ENCODE data around the gene ARHGAP8.

Gene ARHGAP8

GRCh38 chr22:44887941-44888366 lies 135.6 kb downstream of the ARHGAP8 start:
- no peak for TF ChIP-seq CTCF (IDR thresholded peaks at IDR 0.05; ENCODE audit: borderline replicate concordance, insufficient read depth, low read depth, low read length)
- no peak overlapping the region for H3K4me3 ChIP-seq (ENCODE audit: low read depth, low read length)

DNA sequence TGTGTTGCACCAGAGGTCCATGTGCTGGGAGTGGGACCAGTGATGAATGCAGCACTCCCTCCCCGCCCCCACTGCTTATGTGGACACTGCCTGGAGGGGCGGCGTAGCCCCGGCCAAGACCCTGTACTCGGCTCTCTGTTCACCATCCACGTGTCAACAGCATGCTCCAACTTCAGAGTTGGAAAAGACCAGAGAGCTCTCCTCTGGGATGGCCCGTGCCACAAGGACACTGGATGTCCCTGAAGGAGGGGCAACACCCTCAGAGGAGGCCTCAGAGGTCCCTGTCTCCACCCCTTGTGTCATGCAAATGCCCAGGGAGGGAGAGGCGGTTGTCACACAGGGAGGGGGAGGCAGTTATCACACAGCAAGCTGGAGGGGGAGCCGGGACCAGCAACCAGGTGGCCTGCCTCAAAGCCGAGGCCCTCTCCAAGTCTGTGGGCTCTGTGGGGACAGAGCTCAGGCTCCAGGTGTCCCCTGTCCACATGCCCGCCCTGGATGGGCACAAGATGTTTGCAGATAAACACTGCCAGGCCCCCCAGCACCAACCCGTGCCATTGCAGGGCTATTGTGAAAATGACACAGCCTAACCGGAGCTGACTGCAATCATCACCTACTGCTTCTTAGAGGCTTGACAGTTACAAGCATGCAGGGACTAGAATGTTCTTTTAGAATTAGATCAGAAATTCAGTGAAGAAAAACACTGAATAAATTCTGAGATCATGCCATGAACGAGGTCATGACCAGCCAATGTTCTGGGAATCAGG lies 136.3 kb downstream of the ARHGAP8 start:
- no peak for TF ChIP-seq CTCF (IDR thresholded peaks at IDR 0.05; ENCODE audit: borderline replicate concordance, insufficient read depth, low read depth, low read length)
- H3K4me3 ChIP-seq (ENCODE audit: low read depth, low read length): no peak overlapping the region

DNA sequence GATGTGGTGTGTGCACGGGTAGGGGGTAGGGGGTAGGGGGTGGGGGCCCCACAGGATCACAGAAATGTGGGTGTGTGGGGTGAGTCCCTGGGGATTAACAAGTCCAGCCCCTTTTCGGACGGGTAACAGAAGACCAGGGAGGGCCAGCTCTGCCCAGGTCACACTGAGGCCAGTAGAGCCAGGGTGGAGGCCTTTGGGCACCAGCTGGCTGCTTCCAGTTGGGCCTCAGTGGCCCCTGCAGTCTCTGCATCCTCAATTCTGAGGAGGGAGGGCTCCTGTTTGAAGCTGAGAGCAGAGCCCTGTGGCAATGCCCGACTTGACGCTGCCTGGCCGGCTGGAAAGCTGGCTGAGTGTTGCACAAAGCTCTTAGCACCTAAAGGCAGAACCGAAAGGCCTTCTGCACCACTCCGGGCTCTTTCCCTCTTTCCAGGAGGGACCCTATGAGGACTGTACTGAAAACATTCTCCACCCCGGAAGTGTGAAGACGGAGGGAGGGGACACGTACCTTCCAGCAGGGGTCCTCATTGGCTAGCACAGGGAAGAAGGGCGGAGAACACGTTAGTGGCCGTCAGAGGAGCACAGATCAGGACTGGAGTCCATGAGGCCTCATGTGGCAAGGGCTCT lies 137.0 kb downstream of the ARHGAP8 start:
- no peak overlapping the region for H3K4me3 ChIP-seq (ENCODE audit: low read depth, low read length)
- no peak for TF ChIP-seq CTCF (IDR thresholded peaks at IDR 0.05; ENCODE audit: borderline replicate concordance, insufficient read depth, low read depth, low read length)

GRCh38 chr22:44890416-44891292 lies 138.3 kb downstream of the ARHGAP8 start:
- no peak for TF ChIP-seq CTCF (IDR thresholded peaks at IDR 0.05; ENCODE audit: borderline replicate concordance, insufficient read depth, low read depth, low read length)
- H3K4me3 ChIP-seq (ENCODE audit: low read depth, low read length): no peak overlapping the region

DNA sequence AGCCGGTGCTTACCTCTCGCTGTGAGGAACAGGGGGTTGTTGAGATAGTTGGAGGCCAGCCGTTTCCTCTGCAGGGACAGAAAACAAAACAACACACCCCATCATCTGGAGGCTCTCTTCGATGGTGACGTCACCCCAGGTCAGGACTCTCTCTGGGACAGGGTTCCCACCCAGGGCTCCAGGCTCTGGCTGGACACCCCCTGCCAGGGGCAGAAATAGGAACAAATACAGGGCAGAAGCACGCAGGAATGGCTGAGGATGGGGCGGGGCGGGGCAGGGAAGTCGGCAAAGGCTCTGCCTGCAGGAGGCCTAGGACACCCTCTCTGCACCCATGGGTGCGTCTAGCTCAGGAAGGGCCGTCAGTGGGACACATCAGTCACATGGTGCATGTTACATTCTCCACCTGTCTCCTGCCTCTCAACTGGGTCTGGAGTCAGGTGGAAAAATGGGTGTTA lies 138.9 kb downstream of the ARHGAP8 start:
- TF ChIP-seq CTCF (IDR thresholded peaks at IDR 0.05; ENCODE audit: borderline replicate concordance, insufficient read depth, low read depth, low read length): no peak
- H3K4me3 ChIP-seq (ENCODE audit: low read depth, low read length): no peak overlapping the region

GRCh38 chr22:44891791-44892190 lies 139.4 kb downstream of the ARHGAP8 start:
- TF ChIP-seq CTCF (IDR thresholded peaks at IDR 0.05; ENCODE audit: borderline replicate concordance, insufficient read depth, low read depth, low read length): no peak
- H3K4me3 ChIP-seq (ENCODE audit: low read depth, low read length): no peak overlapping the region
